Measurements from ENCODE around the gene FRMD4A. TPM values are rescaled to one million over a fixed set of nuclear protein-coding genes. Genes with fewer than 3 reads are reported as not detected.

The FRMD4A gene
- total and polyA plus RNA-seq, 7 donors = 2.9 to 9.1 (median 6.2) TPM

DNA sequence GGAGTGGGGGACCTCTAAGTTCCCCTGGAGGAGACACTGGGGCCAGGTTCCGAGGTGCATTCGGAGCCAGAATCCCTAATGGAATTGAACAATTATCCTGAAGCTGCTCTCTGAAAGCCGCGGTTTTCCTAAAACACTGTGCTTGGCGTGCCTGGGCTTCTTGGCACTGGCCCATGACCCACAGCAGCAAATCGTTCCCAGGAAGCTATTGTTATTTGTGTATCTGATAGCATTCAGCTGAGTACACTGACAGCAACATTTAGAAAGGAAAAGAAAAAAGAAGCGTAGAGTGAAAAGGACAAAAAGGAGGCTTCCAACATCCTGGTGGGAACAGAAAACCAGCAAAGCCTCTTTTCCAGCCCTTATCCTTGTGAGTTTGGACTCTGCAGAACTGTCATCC lies 339.8 kb downstream of the FRMD4A start:
- Histone ChIP-seq H3K4me1 (peaks cover 6% of the 10 kb centered on the region), H3K27ac (peak overlapping the region; percentile 46), H3K9me3 (no peaks in the 10 kb centered on the region), H3K36me3 (ENCODE audit: insufficient read depth in 1 of 2, low read depth in 1 of 2) (no peaks in the 10 kb centered on the region), H3K4me3 (peak overlapping the region; percentile 16), H3K27me3 (ENCODE audit: insufficient read depth in 3 of 3, low read length in 2 of 3) (no peaks in the 10 kb centered on the region)
- intact Hi-C loops (cut with DNase I) = no loop called here
- TF ChIP-seq, protein P1, sequence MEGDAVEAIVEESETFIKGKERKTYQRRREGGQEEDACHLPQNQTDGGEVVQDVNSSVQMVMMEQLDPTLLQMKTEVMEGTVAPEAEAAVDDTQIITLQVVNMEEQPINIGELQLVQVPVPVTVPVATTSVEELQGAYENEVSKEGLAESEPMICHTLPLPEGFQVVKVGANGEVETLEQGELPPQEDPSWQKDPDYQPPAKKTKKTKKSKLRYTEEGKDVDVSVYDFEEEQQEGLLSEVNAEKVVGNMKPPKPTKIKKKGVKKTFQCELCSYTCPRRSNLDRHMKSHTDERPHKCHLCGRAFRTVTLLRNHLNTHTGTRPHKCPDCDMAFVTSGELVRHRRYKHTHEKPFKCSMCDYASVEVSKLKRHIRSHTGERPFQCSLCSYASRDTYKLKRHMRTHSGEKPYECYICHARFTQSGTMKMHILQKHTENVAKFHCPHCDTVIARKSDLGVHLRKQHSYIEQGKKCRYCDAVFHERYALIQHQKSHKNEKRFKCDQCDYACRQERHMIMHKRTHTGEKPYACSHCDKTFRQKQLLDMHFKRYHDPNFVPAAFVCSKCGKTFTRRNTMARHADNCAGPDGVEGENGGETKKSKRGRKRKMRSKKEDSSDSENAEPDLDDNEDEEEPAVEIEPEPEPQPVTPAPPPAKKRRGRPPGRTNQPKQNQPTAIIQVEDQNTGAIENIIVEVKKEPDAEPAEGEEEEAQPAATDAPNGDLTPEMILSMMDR (IDR thresholded peaks at IDR 0.05) = no peak
- peak in 1 of 2 donors; percentile 68 for DNase-seq
- WGBS, 3 donors = 13 to 27% (median 20%) methylated on average over 7 of the region's 7 CpGs
- ATAC-seq = peak in 2 of 4 donors; percentile 43 to 52

DNA sequence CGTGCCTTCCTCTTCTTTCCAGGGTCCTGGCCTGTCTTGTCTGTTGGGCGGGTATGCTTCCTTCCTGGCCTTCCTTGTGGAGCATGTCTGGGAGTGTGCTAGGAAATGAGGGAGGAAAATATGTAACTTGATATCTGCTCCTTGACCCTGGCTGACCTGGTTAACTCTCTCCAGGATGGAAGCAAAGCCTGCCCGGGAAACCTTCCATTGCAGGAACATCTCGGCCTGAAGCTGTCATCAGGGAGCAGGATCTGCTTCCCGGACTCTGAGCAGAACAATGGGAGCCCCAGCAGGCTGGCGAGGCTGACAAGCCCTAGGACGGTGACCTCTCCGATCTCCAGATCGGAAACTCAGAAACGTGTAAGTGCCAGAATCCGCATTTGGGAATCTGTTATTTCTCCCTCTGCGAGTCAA lies 340.3 kb downstream of the FRMD4A start:
- H3K4me3 ChIP-seq = peak overlapping the region; percentile 16
- no peaks in the 10 kb centered on the region for H3K27me3 ChIP-seq (ENCODE audit: insufficient read depth in 3 of 3, low read length in 2 of 3)
- peak overlapping the region; percentile 46 for H3K27ac ChIP-seq
- intact Hi-C loops (cut with DNase I) = no loop called here
- 21 to 35% (median 23%) methylated on average over 12 of the region's 12 CpGs for WGBS, 3 donors
- no peaks in the 10 kb centered on the region for H3K36me3 ChIP-seq (ENCODE audit: insufficient read depth in 1 of 2, low read depth in 1 of 2)
- DNase-seq (peak in 1 of 2 donors; percentile 70), ATAC-seq (peak; percentile 28 to 76 (median 65))
- TF ChIP-seq, protein P1 (IDR thresholded peaks at IDR 0.05) = no peak
- H3K9me3 ChIP-seq = no peaks in the 10 kb centered on the region
- peaks cover 6% of the 10 kb centered on the region for H3K4me1 ChIP-seq

DNA sequence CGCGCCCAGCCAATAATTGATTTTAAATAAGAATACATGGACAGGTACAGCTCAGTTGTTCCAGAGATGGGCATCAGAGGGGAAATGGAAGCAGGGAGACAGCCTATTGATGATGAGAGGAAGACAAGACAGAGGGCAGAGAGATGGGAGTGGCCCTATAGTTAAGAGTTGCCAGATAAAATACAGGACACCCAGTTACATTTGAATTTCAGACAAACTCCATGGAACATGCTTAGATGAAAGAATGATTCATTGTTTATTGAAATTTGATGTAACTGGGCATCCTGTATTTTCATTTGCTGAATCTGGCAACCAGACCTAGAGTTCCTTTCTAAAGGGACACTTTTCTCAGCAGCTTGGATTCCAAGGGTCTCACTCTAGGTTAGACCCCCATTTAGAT lies 341.1 kb downstream of the FRMD4A start:
- TF ChIP-seq, protein P1 (IDR thresholded peaks at IDR 0.05) = no peak
- DNase-seq (no peak), ATAC-seq (no peak)
- Histone ChIP-seq H3K36me3 (ENCODE audit: insufficient read depth in 1 of 2, low read depth in 1 of 2) (no peaks in the 10 kb centered on the region), H3K4me3 (no peak overlapping the region), H3K4me1 (peaks cover 6% of the 10 kb centered on the region), H3K9me3 (no peaks in the 10 kb centered on the region), H3K27me3 (ENCODE audit: insufficient read depth in 3 of 3, low read length in 2 of 3) (no peaks in the 10 kb centered on the region), H3K27ac (peak overlapping the region; percentile 46)
- 98 to 99% (median 98%) methylated on average over 2 of the region's 2 CpGs for WGBS, 3 donors
- intact Hi-C loops (cut with DNase I) = no loop called here

- Histone ChIP-seq H3K4me1 (peaks cover 6% of the 10 kb centered on the region), H3K27ac (no peak overlapping the region), H3K36me3 (ENCODE audit: insufficient read depth in 1 of 2, low read depth in 1 of 2) (no peaks in the 10 kb centered on the region), H3K27me3 (ENCODE audit: insufficient read depth in 3 of 3, low read length in 2 of 3) (no peaks in the 10 kb centered on the region), H3K4me3 (no peak overlapping the region), H3K9me3 (no peaks in the 10 kb centered on the region)
- intact Hi-C loops (cut with DNase I) = no loop called here
- ATAC-seq (peak in 1 of 4 donors; percentile 32), DNase-seq (no peak)
- TF ChIP-seq, protein P1 (IDR thresholded peaks at IDR 0.05) = no peak
- WGBS, 3 donors = 42 to 51% (median 47%) methylated on average over 9 of the region's 9 CpGs
Measured at GRCh38 chr10:13987446-13987845, 343.3 kb downstream of the FRMD4A start.

DNA sequence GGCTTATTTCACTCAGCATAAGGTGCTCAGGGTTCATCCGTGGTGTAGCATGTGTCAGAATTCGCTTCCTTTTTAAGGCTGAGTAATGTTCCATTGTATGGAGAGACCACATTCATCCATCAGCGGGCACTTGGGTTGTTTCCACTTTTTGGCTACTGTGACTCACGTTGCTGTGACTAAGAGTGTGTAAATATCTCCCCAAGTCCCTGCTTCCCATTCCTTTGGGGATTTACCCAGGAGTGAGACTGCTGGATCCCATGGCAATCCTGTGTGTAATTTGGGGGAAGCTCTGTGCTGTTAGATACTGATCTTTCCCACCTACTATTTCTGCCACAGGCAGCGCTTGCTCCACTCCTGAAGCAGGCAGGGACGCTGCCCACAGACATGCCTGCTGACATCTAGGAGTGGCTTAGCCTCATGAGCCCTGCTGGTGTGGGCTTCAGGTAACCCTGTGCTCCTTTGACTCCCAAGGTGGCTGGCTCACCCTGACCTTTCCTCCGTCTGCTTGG lies 346.0 kb downstream of the FRMD4A start:
- TF ChIP-seq, protein P1 (IDR thresholded peaks at IDR 0.05) = no peak
- ATAC-seq (no peak), DNase-seq (no peak)
- Histone ChIP-seq H3K27ac (no peak overlapping the region), H3K36me3 (ENCODE audit: insufficient read depth in 1 of 2, low read depth in 1 of 2) (no peaks in the 10 kb centered on the region), H3K4me3 (no peak overlapping the region), H3K27me3 (ENCODE audit: insufficient read depth in 3 of 3, low read length in 2 of 3) (no peaks in the 10 kb centered on the region), H3K4me1 (no peaks in the 10 kb centered on the region), H3K9me3 (no peaks in the 10 kb centered on the region)
- WGBS, 3 donors = 80 to 86% (median 85%) methylated on average over 7 of the region's 7 CpGs
- intact Hi-C loops (cut with DNase I) = no loop called here

All from psoas muscle (tissue), 8 donors.